ENCODE results near the gene FAR2. TPM values are rescaled to one million over a fixed set of nuclear protein-coding genes. Genes with fewer than 3 reads are reported as not detected.

The FAR2 gene
- total and polyA plus RNA-seq, 4 donors: 0.81 to 7.6 (median 3.1) TPM

DNA sequence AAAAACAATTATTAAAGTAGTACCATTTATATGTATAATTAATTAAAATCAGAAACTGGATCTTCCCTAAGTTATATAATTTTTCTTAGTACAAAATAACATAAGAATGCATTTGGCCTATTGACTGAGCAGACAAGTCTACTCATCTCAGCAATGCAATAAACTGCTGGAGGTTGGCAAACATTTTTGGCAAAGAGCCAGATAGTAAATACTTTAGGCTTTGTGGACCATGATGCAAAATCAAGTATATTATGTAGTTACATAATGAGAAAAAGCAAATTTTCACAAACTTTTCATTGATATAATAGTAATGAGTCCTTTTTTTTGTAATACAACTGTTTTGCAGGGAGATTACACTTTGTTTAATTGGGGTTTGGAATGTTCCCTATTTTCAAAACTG is 201.0 kb downstream of the FAR2 start:
- H3K27ac ChIP-seq (ENCODE audit: low read depth in 1 of 2, low read length in 2 of 2): no peak overlapping the region
- H3K9ac ChIP-seq (ENCODE audit: low read depth in 1 of 2, low read length in 2 of 2): no peak overlapping the region
- no peak for DNase-seq (ENCODE audit: low spot score)

DNA sequence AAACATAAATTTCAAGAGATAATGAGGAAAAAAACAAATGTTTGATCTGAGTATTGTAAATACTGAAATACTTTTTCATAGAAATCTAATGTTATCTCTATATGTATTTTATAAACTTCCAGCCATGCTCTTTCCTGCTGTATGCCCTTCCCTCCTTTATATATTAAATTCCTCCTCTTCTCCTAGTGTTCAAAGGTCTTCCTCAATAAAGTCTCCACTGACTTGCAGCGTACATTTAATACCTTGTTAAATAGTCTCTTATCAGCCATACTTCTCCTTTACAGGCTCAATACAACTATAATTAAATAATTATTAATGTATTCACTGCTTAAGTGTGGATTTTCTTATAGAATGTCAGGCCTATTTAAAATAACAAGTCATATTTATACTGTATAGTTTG is 205.9 kb downstream of the FAR2 start:
- H3K9me3 ChIP-seq (ENCODE audit: control insufficient read depth in 4 of 4, low read length in 3 of 4): no peaks in the 10 kb centered on the region
- WGBS: 89% methylated on average over 1 of the region's 1 CpG
- no peak overlapping the region for H3K27ac ChIP-seq (ENCODE audit: low read depth in 1 of 2, low read length in 2 of 2)
- peaks cover 5 to 15% (median 12%) of the 10 kb centered on the region in 4 donors for H3K36me3 ChIP-seq (ENCODE audit: control insufficient read depth in 4 of 4, insufficient read depth in 3 of 4, low read depth in 1 of 4, low read length in 3 of 4)
- TF ChIP-seq, protein P1, sequence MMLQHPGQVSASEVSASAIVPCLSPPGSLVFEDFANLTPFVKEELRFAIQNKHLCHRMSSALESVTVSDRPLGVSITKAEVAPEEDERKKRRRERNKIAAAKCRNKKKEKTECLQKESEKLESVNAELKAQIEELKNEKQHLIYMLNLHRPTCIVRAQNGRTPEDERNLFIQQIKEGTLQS (IDR thresholded peaks at IDR 0.05): no peak
- TF ChIP-seq RAD21 (IDR thresholded peaks at IDR 0.05) (no peak), TAF1 (conservative IDR thresholded peaks at IDR 0.05) (no peak), EGR1 (IDR thresholded peaks at IDR 0.05; ENCODE audit: low read depth in 2 of 2) (no peak), YY1 (IDR thresholded peaks at IDR 0.05) (no peak), HNF4G (IDR thresholded peaks at IDR 0.05) (no peak), SP1 (IDR thresholded peaks at IDR 0.05) (no peak), HNF4A (conservative IDR thresholded peaks at IDR 0.05) (no peak), FOXA2 (IDR thresholded peaks at IDR 0.05) (no peak)
- TF ChIP-seq, protein P2, sequence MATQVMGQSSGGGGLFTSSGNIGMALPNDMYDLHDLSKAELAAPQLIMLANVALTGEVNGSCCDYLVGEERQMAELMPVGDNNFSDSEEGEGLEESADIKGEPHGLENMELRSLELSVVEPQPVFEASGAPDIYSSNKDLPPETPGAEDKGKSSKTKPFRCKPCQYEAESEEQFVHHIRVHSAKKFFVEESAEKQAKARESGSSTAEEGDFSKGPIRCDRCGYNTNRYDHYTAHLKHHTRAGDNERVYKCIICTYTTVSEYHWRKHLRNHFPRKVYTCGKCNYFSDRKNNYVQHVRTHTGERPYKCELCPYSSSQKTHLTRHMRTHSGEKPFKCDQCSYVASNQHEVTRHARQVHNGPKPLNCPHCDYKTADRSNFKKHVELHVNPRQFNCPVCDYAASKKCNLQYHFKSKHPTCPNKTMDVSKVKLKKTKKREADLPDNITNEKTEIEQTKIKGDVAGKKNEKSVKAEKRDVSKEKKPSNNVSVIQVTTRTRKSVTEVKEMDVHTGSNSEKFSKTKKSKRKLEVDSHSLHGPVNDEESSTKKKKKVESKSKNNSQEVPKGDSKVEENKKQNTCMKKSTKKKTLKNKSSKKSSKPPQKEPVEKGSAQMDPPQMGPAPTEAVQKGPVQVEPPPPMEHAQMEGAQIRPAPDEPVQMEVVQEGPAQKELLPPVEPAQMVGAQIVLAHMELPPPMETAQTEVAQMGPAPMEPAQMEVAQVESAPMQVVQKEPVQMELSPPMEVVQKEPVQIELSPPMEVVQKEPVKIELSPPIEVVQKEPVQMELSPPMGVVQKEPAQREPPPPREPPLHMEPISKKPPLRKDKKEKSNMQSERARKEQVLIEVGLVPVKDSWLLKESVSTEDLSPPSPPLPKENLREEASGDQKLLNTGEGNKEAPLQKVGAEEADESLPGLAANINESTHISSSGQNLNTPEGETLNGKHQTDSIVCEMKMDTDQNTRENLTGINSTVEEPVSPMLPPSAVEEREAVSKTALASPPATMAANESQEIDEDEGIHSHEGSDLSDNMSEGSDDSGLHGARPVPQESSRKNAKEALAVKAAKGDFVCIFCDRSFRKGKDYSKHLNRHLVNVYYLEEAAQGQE (IDR thresholded peaks at IDR 0.05): no peak
- H3K4me1 ChIP-seq (ENCODE audit: control insufficient read depth in 4 of 4, insufficient read depth in 4 of 4, low read length in 3 of 4): peaks cover 2 to 10% (median 9%) of the 10 kb centered on the region in 4 donors
- DNase-seq (ENCODE audit: low spot score): no peak
- H3K9ac ChIP-seq (ENCODE audit: low read depth in 1 of 2, low read length in 2 of 2): no peak overlapping the region
- H3K4me3 ChIP-seq (ENCODE audit: low read depth in 1 of 3, low read length in 3 of 3): no peak overlapping the region
- H3K27me3 ChIP-seq (ENCODE audit: control insufficient read depth in 4 of 4, insufficient read depth in 4 of 4, low read length in 3 of 4): no peaks in the 10 kb centered on the region

More for the DNA sequence above, 201.0 kb downstream of the FAR2 start:
- TF ChIP-seq HNF4G (IDR thresholded peaks at IDR 0.05): no peak
- TF ChIP-seq RAD21 (IDR thresholded peaks at IDR 0.05): peak in 1 of 2 donors; percentile 14
- Histone ChIP-seq H3K36me3 (ENCODE audit: control insufficient read depth in 4 of 4, insufficient read depth in 3 of 4, low read depth in 1 of 4, low read length in 3 of 4) (peaks cover 3 to 15% (median 6%) of the 10 kb centered on the region in 4 donors), H3K9me3 (ENCODE audit: control insufficient read depth in 4 of 4, low read length in 3 of 4) (no peaks in the 10 kb centered on the region), H3K27me3 (ENCODE audit: control insufficient read depth in 4 of 4, insufficient read depth in 4 of 4, low read length in 3 of 4) (no peaks in the 10 kb centered on the region), H3K4me1 (ENCODE audit: control insufficient read depth in 4 of 4, insufficient read depth in 4 of 4, low read length in 3 of 4) (peaks cover 2 to 10% (median 9%) of the 10 kb centered on the region in 4 donors), H3K4me3 (ENCODE audit: low read depth in 1 of 3, low read length in 3 of 3) (no peak overlapping the region)

DNA sequence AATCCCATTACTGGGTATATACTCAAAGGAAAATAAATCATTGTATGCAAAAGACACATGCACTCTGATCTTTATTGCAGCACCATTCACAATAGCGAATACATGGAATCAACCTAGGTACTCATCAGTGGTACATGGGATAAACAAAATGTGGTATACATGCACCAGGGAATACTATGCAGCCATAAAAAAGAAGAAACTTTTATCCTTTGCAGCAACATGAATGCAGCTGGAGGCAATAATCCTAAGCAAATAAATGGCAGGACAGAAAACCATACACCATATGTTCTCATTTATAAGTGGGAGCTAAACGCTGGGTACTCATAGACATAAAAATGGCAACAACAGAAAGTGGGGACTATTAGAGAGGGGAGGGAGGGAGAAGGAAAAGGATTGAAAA is 216.0 kb downstream of the FAR2 start:
- H3K9me3 ChIP-seq (ENCODE audit: control insufficient read depth in 4 of 4, low read length in 3 of 4): no peaks in the 10 kb centered on the region
- no peaks in the 10 kb centered on the region for H3K4me1 ChIP-seq (ENCODE audit: control insufficient read depth in 4 of 4, insufficient read depth in 4 of 4, low read length in 3 of 4)
- 99% methylated on average over 2 of the region's 2 CpGs for WGBS
- no peak overlapping the region for H3K4me3 ChIP-seq (ENCODE audit: low read depth in 1 of 3, low read length in 3 of 3)
- no peak for DNase-seq (ENCODE audit: low spot score)
- H3K27me3 ChIP-seq (ENCODE audit: control insufficient read depth in 4 of 4, insufficient read depth in 4 of 4, low read length in 3 of 4): no peaks in the 10 kb centered on the region
- peaks cover 6 to 33% (median 25%) of the 10 kb centered on the region in 4 donors for H3K36me3 ChIP-seq (ENCODE audit: control insufficient read depth in 4 of 4, insufficient read depth in 3 of 4, low read depth in 1 of 4, low read length in 3 of 4)
- H3K27ac ChIP-seq (ENCODE audit: low read depth in 1 of 2, low read length in 2 of 2): no peak overlapping the region
- no peak overlapping the region for H3K9ac ChIP-seq (ENCODE audit: low read depth in 1 of 2, low read length in 2 of 2)
- TF ChIP-seq GABPA (IDR thresholded peaks at IDR 0.05 in 1 of 2, conservative IDR thresholded peaks at IDR 0.05 in 1 of 2) (no peak), YY1 (IDR thresholded peaks at IDR 0.05) (no peak), SP1 (IDR thresholded peaks at IDR 0.05) (no peak), EGR1 (IDR thresholded peaks at IDR 0.05; ENCODE audit: low read depth in 2 of 2) (no peak), JUND (IDR thresholded peaks at IDR 0.05) (no peak), NR2F2 (IDR thresholded peaks at IDR 0.05) (no peak), HNF4A (conservative IDR thresholded peaks at IDR 0.05) (no peak), FOXA2 (IDR thresholded peaks at IDR 0.05) (no peak), TAF1 (conservative IDR thresholded peaks at IDR 0.05) (no peak), HNF4G (IDR thresholded peaks at IDR 0.05) (no peak)
- TF ChIP-seq, protein P3, sequence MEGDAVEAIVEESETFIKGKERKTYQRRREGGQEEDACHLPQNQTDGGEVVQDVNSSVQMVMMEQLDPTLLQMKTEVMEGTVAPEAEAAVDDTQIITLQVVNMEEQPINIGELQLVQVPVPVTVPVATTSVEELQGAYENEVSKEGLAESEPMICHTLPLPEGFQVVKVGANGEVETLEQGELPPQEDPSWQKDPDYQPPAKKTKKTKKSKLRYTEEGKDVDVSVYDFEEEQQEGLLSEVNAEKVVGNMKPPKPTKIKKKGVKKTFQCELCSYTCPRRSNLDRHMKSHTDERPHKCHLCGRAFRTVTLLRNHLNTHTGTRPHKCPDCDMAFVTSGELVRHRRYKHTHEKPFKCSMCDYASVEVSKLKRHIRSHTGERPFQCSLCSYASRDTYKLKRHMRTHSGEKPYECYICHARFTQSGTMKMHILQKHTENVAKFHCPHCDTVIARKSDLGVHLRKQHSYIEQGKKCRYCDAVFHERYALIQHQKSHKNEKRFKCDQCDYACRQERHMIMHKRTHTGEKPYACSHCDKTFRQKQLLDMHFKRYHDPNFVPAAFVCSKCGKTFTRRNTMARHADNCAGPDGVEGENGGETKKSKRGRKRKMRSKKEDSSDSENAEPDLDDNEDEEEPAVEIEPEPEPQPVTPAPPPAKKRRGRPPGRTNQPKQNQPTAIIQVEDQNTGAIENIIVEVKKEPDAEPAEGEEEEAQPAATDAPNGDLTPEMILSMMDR (IDR thresholded peaks at IDR 0.05; ENCODE audit: low read depth, low read length, missing input control): no peak
- TF ChIP-seq, protein P4, sequence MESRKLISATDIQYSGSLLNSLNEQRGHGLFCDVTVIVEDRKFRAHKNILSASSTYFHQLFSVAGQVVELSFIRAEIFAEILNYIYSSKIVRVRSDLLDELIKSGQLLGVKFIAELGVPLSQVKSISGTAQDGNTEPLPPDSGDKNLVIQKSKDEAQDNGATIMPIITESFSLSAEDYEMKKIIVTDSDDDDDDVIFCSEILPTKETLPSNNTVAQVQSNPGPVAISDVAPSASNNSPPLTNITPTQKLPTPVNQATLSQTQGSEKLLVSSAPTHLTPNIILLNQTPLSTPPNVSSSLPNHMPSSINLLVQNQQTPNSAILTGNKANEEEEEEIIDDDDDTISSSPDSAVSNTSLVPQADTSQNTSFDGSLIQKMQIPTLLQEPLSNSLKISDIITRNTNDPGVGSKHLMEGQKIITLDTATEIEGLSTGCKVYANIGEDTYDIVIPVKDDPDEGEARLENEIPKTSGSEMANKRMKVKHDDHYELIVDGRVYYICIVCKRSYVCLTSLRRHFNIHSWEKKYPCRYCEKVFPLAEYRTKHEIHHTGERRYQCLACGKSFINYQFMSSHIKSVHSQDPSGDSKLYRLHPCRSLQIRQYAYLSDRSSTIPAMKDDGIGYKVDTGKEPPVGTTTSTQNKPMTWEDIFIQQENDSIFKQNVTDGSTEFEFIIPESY (IDR thresholded peaks at IDR 0.05): no peak
- TF ChIP-seq, protein P1 (IDR thresholded peaks at IDR 0.05): no peak
- TF ChIP-seq, protein P2 (IDR thresholded peaks at IDR 0.05): no peak
